H1 (cell line): Measurements from ENCODE around the gene MOB2. TPM values are rescaled to one million over a fixed set of nuclear protein-coding genes. Genes with fewer than 3 reads are reported as not detected.

Experiments
- EP300 ChIP-seq, 2 experiments: IDR thresholded peaks; 1 replicate in 1 of 2; 2 replicates in 1 of 2; pipeline ENCODE4 v1.6.1; 2011 to 2012; ENCODE audit warnings: low read depth in 2 of 2, low read length in 2 of 2, mild to moderate bottlenecking in 2 of 2, borderline replicate concordance in 1 of 2, inconsistent platforms in 1 of 2, moderate library complexity in 1 of 2
- polyA plus RNA-seq, 7 experiments: library from polyadenylated mRNA; depleted of rRNA in 3 of 7; stranded (reverse) in 5 of 7; unstranded in 2 of 7; fragments of >200 nt in 5 of 7; fragments of 200-250 nt in 2 of 7; gene quantifications; 1 replicate in 5 of 7; 2 replicates in 1 of 7; 4 replicates in 1 of 7; pipeline versions ENCODE4 v1.2.1 to v1.2.3, GENCODE V29; 2011 to 2013; ENCODE audit warnings: missing spikeins in 2 of 7, mixed read lengths in 2 of 7
- total RNA-seq: library from RNA; stranded (reverse); fragmentation: NEBNext Ultra II Directional; extraction: Animal tissue kit (Norgen Biotek cat#: 25700); gene quantifications from 2 replicates; pipeline ENCODE4 v1.2.1, GENCODE V29; 2021

MOB2 gene
- total and polyA plus RNA-seq, 2 of the 8 experiments (the other 6 are each of a cell fraction or from before 2014, with no cell fraction given) = 18.6 to 28.2 TPM

DNA sequence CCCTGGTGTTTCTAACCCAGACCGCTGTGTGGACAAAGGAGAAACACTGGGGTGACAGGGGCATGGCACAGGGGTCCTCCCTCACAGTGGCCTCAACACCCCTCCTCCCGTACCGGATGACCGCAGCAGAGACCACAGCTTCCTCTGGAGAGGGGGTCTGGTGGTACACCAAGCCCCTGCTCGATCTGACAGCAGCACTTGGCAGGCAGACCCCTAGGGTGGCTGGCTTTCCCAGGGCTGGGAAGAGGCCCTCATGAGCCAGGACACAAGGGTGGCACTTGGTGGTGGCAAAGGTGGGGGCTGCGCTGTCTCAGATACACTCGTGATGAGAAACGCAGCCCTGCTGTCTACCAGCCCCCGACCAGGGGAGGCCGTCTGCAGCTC is 46.8 kb upstream of the MOB2 start (continued):
- TF ChIP-seq EP300 (IDR thresholded peaks at IDR 0.05; ENCODE audit: borderline replicate concordance in 1 of 2, low read depth in 2 of 2, low read length in 2 of 2) = no peak
